H1 (cell line): ENCODE results near the gene UBE2D4. TPM values are rescaled to one million over a fixed set of nuclear protein-coding genes. Genes with fewer than 3 reads are reported as not detected.

Experiments used
- CTCF ChIA-PET: fragments of 300-600 bp; sonication (Branson Sonifier 250); formaldehyde crosslinking; loops from one replicate; lab custom pipeline; 2021; ENCODE audit not compliant: partially characterized antibody; lab: Charles Lee
- POLR2A ChIA-PET: fragments of 300-600 bp; sonication (Branson Sonifier 250); formaldehyde crosslinking; loops from one replicate; lab custom pipeline; 2021; ENCODE audit warnings: inconsistent platforms; ENCODE audit not compliant: partially characterized antibody; lab: Charles Lee
- DNase-seq, 2 experiments: peaks; one replicate each; pipeline versions ENCODE4 v3.0.0 to v3.0.0-alpha.2; 2010 to 2022; ENCODE audit warnings: low spot score in 2 of 2, low read depth in 1 of 2, mixed read lengths in 1 of 2
- FAIRE-seq: peaks from 2 replicates; lab custom pipeline; 2011; peaks lifted over from hg19 to GRCh38; lab: Jason Lieb, UNC
- H2AFZ ChIP-seq: 2 replicates; pipeline ENCODE4 v1.8.1; 2012; ENCODE audit warnings: low read length, inconsistent platforms
- H2AK5ac ChIP-seq: 2 replicates; pipeline ENCODE4 v1.6.1; 2013; ENCODE audit warnings: low read depth, low read length
- H2BK120ac ChIP-seq: replicated peaks from 2 replicates; pipeline ENCODE3; 2013; ENCODE audit warnings: low read depth, low read length, inconsistent platforms
- H2BK12ac ChIP-seq: 2 replicates; pipeline ENCODE4 v1.6.1; 2013; ENCODE audit warnings: low read depth, low read length
- H2BK15ac ChIP-seq: 2 replicates; pipeline ENCODE4 v1.6.1; 2013; ENCODE audit warnings: low read length
- H2BK20ac ChIP-seq: 2 replicates; pipeline ENCODE4 v1.6.1; 2013; ENCODE audit warnings: low read length
- H2BK5ac ChIP-seq: 2 replicates; pipeline ENCODE4 v1.6.1; 2013; ENCODE audit warnings: low read depth, low read length
- H3K14ac ChIP-seq: 2 replicates; pipeline ENCODE4 v1.6.1; 2013; ENCODE audit warnings: inconsistent platforms; ENCODE audit not compliant: insufficient read length
- H3K18ac ChIP-seq: 2 replicates; pipeline ENCODE4 v1.6.1; 2013; ENCODE audit warnings: low read length; ENCODE audit errors: extremely low read depth
- H3K23ac ChIP-seq: 2 replicates; pipeline ENCODE4 v1.6.1; 2013; ENCODE audit warnings: inconsistent platforms; ENCODE audit not compliant: insufficient read length
- H3K23me2 ChIP-seq: 2 replicates; pipeline ENCODE4 v1.6.1; 2013; ENCODE audit warnings: low read depth, low read length
- H3K27ac ChIP-seq: 2 replicates; pipeline ENCODE4 v1.6.1; 2011; ENCODE audit warnings: low read depth, low read length, inconsistent platforms
- H3K27me3 ChIP-seq, 4 experiments: replicated peaks in 1 of 4; 1 replicate in 1 of 4; 2 replicates in 3 of 4; pipeline versions ENCODE4 v1.6.1 to v1.8.1; 2011 to 2013; ENCODE audit warnings: low read length in 3 of 4, mild to moderate bottlenecking in 3 of 4, inconsistent platforms in 2 of 4, mixed read lengths in 2 of 4, moderate library complexity in 1 of 4; ENCODE audit not compliant: control insufficient read depth in 3 of 4, insufficient read depth in 3 of 4; ENCODE audit errors: extremely low read depth in 1 of 4
- H3K36me3 ChIP-seq, 4 experiments: 2 replicates each; pipeline versions ENCODE4 v1.6.1 to v1.8.1; 2011 to 2013; ENCODE audit warnings: mild to moderate bottlenecking in 4 of 4, low read length in 3 of 4, moderate library complexity in 2 of 4, control low read depth in 1 of 4, inconsistent platforms in 1 of 4; ENCODE audit not compliant: insufficient read depth in 4 of 4, control insufficient read depth in 2 of 4
- H3K4ac ChIP-seq: replicated peaks from 2 replicates; pipeline ENCODE3; 2013; ENCODE audit warnings: low read length, low read depth, mixed read lengths, inconsistent platforms; ENCODE audit not compliant: insufficient read length
- H3K4me1 ChIP-seq, 4 experiments: replicated peaks in 1 of 4; 1 replicate in 1 of 4; 2 replicates in 3 of 4; pipeline versions ENCODE4 v1.6.1 to v1.8.1; 2011 to 2013; ENCODE audit warnings: low read length in 3 of 4, inconsistent platforms in 2 of 4, mixed read lengths in 1 of 4; ENCODE audit not compliant: insufficient read depth in 4 of 4, control insufficient read depth in 3 of 4
- H3K4me2 ChIP-seq, 2 experiments: 2 replicates each; pipeline versions ENCODE4 v1.6.1 to v1.8.1; 2011 to 2013; ENCODE audit warnings: low read depth in 2 of 2, low read length in 2 of 2, control low read depth in 1 of 2, inconsistent platforms in 1 of 2, mild to moderate bottlenecking in 1 of 2; ENCODE audit not compliant: insufficient read depth in 1 of 2
- H3K4me3 ChIP-seq, 4 experiments: fragments of 200-600, 300-600 bp in 1 of 4; sonication (generic), shearing (Covaris generic), sonication (Bioruptor Twin) in 1 of 4; 2 replicates each; pipeline versions ENCODE4 v1.5.1 to v1.8.1; 2011 to 2016; ENCODE audit warnings: low read length in 4 of 4, low read depth in 3 of 4, control low read depth in 2 of 4, inconsistent platforms in 2 of 4, mild to moderate bottlenecking in 2 of 4, mixed read lengths in 1 of 4, moderate library complexity in 1 of 4; ENCODE audit not compliant: insufficient read depth in 2 of 4; ENCODE audit errors: extremely low read depth in 1 of 4
- H3K56ac ChIP-seq: replicated peaks from 2 replicates; pipeline ENCODE3; 2013; ENCODE audit warnings: low read depth, mild to moderate bottlenecking, mixed read lengths, low read length, inconsistent platforms; ENCODE audit not compliant: insufficient read length
- H3K79me1 ChIP-seq: 2 replicates; pipeline ENCODE4 v1.6.1; 2013; ENCODE audit warnings: low read depth, low read length, control low read depth
- H3K79me2 ChIP-seq, 2 experiments: 2 replicates each; pipeline versions ENCODE4 v1.6.1 to v1.8.1; 2012 to 2013; ENCODE audit warnings: low read length in 2 of 2, mild to moderate bottlenecking in 2 of 2, inconsistent platforms in 1 of 2; ENCODE audit not compliant: insufficient read depth in 2 of 2, control insufficient read depth in 1 of 2
- H3K9ac ChIP-seq, 4 experiments: replicated peaks in 1 of 4; 1 replicate in 1 of 4; 2 replicates in 3 of 4; pipeline versions ENCODE4 v1.6.1 to v1.8.1; 2011 to 2013; ENCODE audit warnings: low read depth in 3 of 4, low read length in 3 of 4, control low read depth in 2 of 4, mild to moderate bottlenecking in 2 of 4, moderate library complexity in 2 of 4, inconsistent platforms in 1 of 4; ENCODE audit errors: extremely low read depth in 1 of 4
- H3K9me3 ChIP-seq, 2 experiments: 2 replicates each; pipeline versions ENCODE4 v1.6.1 to v1.8.1; 2012 to 2013; ENCODE audit warnings: mild to moderate bottlenecking in 2 of 2, moderate library complexity in 2 of 2, control low read depth in 1 of 2, inconsistent platforms in 1 of 2, low read depth in 1 of 2, low read length in 1 of 2, mixed read lengths in 1 of 2; ENCODE audit not compliant: insufficient read depth in 2 of 2
- H4K20me1 ChIP-seq, 2 experiments: replicated peaks in 1 of 2; 2 replicates each; pipeline versions ENCODE3 to v1.8.1; 2011 to 2013; ENCODE audit warnings: inconsistent platforms in 2 of 2, low read length in 2 of 2, mild to moderate bottlenecking in 1 of 2; ENCODE audit not compliant: insufficient read depth in 2 of 2, control insufficient read depth in 1 of 2
- H4K5ac ChIP-seq: 2 replicates; pipeline ENCODE4 v1.6.1; 2013; ENCODE audit warnings: low read length, low read depth, mixed read lengths, inconsistent platforms; ENCODE audit not compliant: insufficient read length
- H4K8ac ChIP-seq: 2 replicates; pipeline ENCODE4 v1.8.0; 2013; ENCODE audit warnings: mild to moderate bottlenecking, moderate library complexity, low read length, inconsistent platforms; ENCODE audit not compliant: insufficient read depth; ENCODE audit errors: extremely low read depth
- H4K91ac ChIP-seq: replicated peaks from 2 replicates; pipeline ENCODE3; 2013; ENCODE audit warnings: low read length, mixed read lengths, inconsistent platforms; ENCODE audit not compliant: insufficient read length
- CHD2 ChIP-seq: IDR thresholded peaks from 2 replicates; pipeline ENCODE4 v1.6.1; 2012; ENCODE audit warnings: low read length, improper control_type of control experiment
- CTBP2 ChIP-seq: IDR thresholded peaks from 2 replicates; pipeline ENCODE4 v1.7.0; 2011; ENCODE audit warnings: borderline replicate concordance, mild to moderate bottlenecking, moderate library complexity, mixed read lengths, low read length; ENCODE audit not compliant: insufficient read depth, insufficient read length
- EP300 ChIP-seq, 2 experiments: IDR thresholded peaks; 1 replicate in 1 of 2; 2 replicates in 1 of 2; pipeline ENCODE4 v1.6.1; 2011 to 2012; ENCODE audit warnings: low read depth in 2 of 2, low read length in 2 of 2, mild to moderate bottlenecking in 2 of 2, borderline replicate concordance in 1 of 2, inconsistent platforms in 1 of 2, moderate library complexity in 1 of 2
- GTF2F1 ChIP-seq: IDR thresholded peaks from 2 replicates; pipeline ENCODE4 v1.6.1; 2012; ENCODE audit warnings: low read depth, low read length, improper control_type of control experiment, borderline replicate concordance
- HDAC2 ChIP-seq, 2 experiments: fragments of 300-600 bp in 1 of 2; sonication (generic) in 1 of 2; IDR thresholded peaks; 2 replicates each; pipeline ENCODE4 v1.6.1; 2011 to 2012; ENCODE audit warnings: low read depth in 2 of 2, low read length in 2 of 2, mild to moderate bottlenecking in 2 of 2, moderate library complexity in 2 of 2, borderline replicate concordance in 1 of 2, inconsistent platforms in 1 of 2
- KDM5A ChIP-seq: fragments of 200-600 bp; IDR thresholded peaks from 2 replicates; pipeline ENCODE4 v1.7.1; 2012; ENCODE audit warnings: mild to moderate bottlenecking, low read length, inconsistent platforms, mixed read lengths
- NANOG ChIP-seq: IDR thresholded peaks from 2 replicates; pipeline ENCODE4 v1.6.1; 2011; ENCODE audit warnings: low read length, low read depth, mild to moderate bottlenecking, inconsistent platforms; ENCODE audit not compliant: insufficient read depth, poor library complexity, severe bottlenecking
- POLR2A ChIP-seq, 2 experiments: IDR thresholded peaks; 1 replicate in 1 of 2; 2 replicates in 1 of 2; pipeline ENCODE4 v1.6.1; 2011; ENCODE audit warnings: low read depth in 2 of 2, low read length in 2 of 2, mild to moderate bottlenecking in 2 of 2; ENCODE audit errors: control extremely low read depth in 1 of 2
- RAD21 ChIP-seq, 2 experiments: IDR thresholded peaks in 1 of 2; conservative IDR thresholded peaks in 1 of 2; 2 replicates each; pipeline ENCODE4 v1.6.1; 2011; ENCODE audit warnings: low read depth in 2 of 2, low read length in 2 of 2, improper control_type of control experiment in 1 of 2, inconsistent platforms in 1 of 2, mild to moderate bottlenecking in 1 of 2, moderate library complexity in 1 of 2
- RBBP5 ChIP-seq: IDR thresholded peaks from 2 replicates; pipeline ENCODE4 v1.7.1; 2012; ENCODE audit warnings: low read depth, mild to moderate bottlenecking, inconsistent platforms, low read length, moderate library complexity, borderline replicate concordance
- SAP30 ChIP-seq: fragments of 300-600 bp; sonication (generic); IDR thresholded peaks from 2 replicates; pipeline ENCODE4 v1.7.1; 2012; ENCODE audit warnings: low read length, moderate library complexity, mild to moderate bottlenecking, inconsistent platforms; ENCODE audit not compliant: insufficient read depth, insufficient replicate concordance
- SP1 ChIP-seq: IDR thresholded peaks from 2 replicates; pipeline ENCODE4 v1.6.1; 2011; ENCODE audit warnings: low read depth, low read length
- WGBS, 2 experiments: shearing (Covaris generic) in 1 of 2; methylation state at CpG; one replicate each; pipeline versions ENCODE4 v1.1.6 to v1.1.7; 2013 to 2015; ENCODE audit warnings: low lambda C conversion rate in 2 of 2, mixed read lengths in 2 of 2, inconsistent platforms in 1 of 2, low coverage in 1 of 2, missing lambda C conversion rate in 1 of 2; ENCODE audit not compliant: insufficient replicate concordance in 2 of 2, insufficient coverage in 1 of 2, insufficient read length in 1 of 2; ENCODE audit errors: extremely low coverage in 1 of 2, missing lambda C conversion rate in 1 of 2; 5-methylcytosine and 5-hydroxymethylcytosine counted together
- polyA plus RNA-seq, 7 experiments: library from polyadenylated mRNA; depleted of rRNA in 3 of 7; stranded (reverse) in 5 of 7; unstranded in 2 of 7; fragments of >200 nt in 5 of 7; fragments of 200-250 nt in 2 of 7; gene quantifications; 1 replicate in 5 of 7; 2 replicates in 1 of 7; 4 replicates in 1 of 7; pipeline versions ENCODE4 v1.2.1 to v1.2.3, GENCODE V29; 2011 to 2013; ENCODE audit warnings: missing spikeins in 2 of 7, mixed read lengths in 2 of 7
- total RNA-seq: library from RNA; stranded (reverse); fragmentation: NEBNext Ultra II Directional; extraction: Animal tissue kit (Norgen Biotek cat#: 25700); gene quantifications from 2 replicates; pipeline ENCODE4 v1.2.1, GENCODE V29; 2021

The UBE2D4 gene
- total and polyA plus RNA-seq, 2 of the 8 experiments (the other 6 are each of a cell fraction or from before 2014, with no cell fraction given), result 3.4 to 9.4 TPM

DNA sequence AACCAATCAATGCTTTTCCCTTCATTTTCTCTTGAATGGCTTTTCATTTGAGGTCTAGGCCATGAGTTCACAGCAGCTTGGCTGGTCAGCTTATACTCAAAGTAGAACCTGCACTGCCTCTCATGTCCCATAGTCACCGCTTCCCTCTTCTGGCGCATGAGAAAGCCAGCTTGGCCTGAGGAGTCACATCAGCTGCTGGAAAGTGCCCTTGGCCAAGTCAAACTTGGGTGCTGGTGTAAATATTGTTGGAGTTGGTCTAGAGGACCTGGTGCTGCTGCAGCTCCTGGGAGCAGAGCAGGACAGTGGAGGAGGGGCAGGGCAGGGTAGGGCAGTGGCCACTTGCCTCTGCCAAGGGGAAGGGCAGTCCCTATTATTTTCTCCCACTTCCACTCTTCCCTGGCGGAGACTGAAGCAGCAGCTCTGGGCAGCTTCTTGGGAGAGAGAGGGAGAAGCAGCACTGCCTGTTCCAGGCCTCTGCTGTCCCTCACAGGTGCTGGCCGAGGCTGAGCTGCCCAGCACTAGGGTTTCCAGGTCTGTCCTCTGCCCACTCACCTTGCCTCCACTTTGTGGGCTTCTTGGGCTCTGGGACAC is 12.8 kb downstream of the UBE2D4 start:
- no peak for FAIRE-seq
- no peak overlapping the region for H2BK15ac ChIP-seq
- no peak overlapping the region for H2BK20ac ChIP-seq
- H3K4me1 ChIP-seq, result peaks cover 0 to 2% (median 0%) of the 10 kb centered on the region in 4 experiments; a peak in 1 of 7 replicates
- no peak for DNase-seq
- no peak overlapping the region for H3K9ac ChIP-seq
- H2BK5ac ChIP-seq, result no peak overlapping the region
- ChIA-PET POLR2A (interaction anchor here (1.4 kb wide), 1 partner anchor 13 kb away, joined by 4 read pairs; the partner anchor contains the start of gene UBE2D4), CTCF (interaction anchor here (0.6 to 1.8 kb wide), 4 partner anchors 9 to 138 kb away, joined by 3 to 8 read pairs (median 4); no protein-coding TSS in a partner anchor)
- H3K9me3 ChIP-seq, result no peaks in the 10 kb centered on the region
- H3K27me3 ChIP-seq, result no peaks in the 10 kb centered on the region; a peak in 1 of 7 replicates
- H3K23ac ChIP-seq, result no peak overlapping the region
- no peak overlapping the region for H3K4me2 ChIP-seq
- H2AK5ac ChIP-seq, result no peak overlapping the region
- no peak overlapping the region for H2AFZ ChIP-seq
- no peak overlapping the region for H3K56ac ChIP-seq
- H3K79me1 ChIP-seq, result no peaks in the 10 kb centered on the region
- H4K8ac ChIP-seq, result no peak overlapping the region
- no peak overlapping the region for H4K5ac ChIP-seq
- no peak overlapping the region for H3K14ac ChIP-seq
- H2BK120ac ChIP-seq, result no peak overlapping the region
- H2BK12ac ChIP-seq, result no peak overlapping the region
- H3K18ac ChIP-seq, result no peak overlapping the region
- no peak overlapping the region for H3K27ac ChIP-seq
- WGBS, 2 experiments, result 81% methylated on average over 4 of the region's 4 CpGs; no CpG with 5 or more reads in 1 of the 2 experiments
- no peaks in the 10 kb centered on the region for H3K23me2 ChIP-seq
- no peak overlapping the region for H3K4me3 ChIP-seq
- H4K20me1 ChIP-seq, result no peaks in the 10 kb centered on the region
- no peaks in the 10 kb centered on the region for H3K36me3 ChIP-seq
- no peak overlapping the region for H3K4ac ChIP-seq
- H3K79me2 ChIP-seq, result no peaks in the 10 kb centered on the region
- H4K91ac ChIP-seq, result no peak overlapping the region
- TF ChIP-seq CHD2, result no peak
- no peak for TF ChIP-seq RBBP5
- no peak for TF ChIP-seq POLR2A (IDR thresholded peaks at IDR 0.05; ENCODE audit: control extremely low read depth in 1 of 2, low read depth in 2 of 2, low read length in 2 of 2)
- no peak for TF ChIP-seq RAD21 (IDR thresholded peaks at IDR 0.05 in 1 of 2, conservative IDR thresholded peaks at IDR 0.05 in 1 of 2; ENCODE audit: low read depth in 2 of 2, low read length in 2 of 2)
- no peak for TF ChIP-seq HDAC2 (IDR thresholded peaks at IDR 0.05; ENCODE audit: borderline replicate concordance in 1 of 2, low read depth in 2 of 2, low read length in 2 of 2)
- no peak for TF ChIP-seq EP300 (IDR thresholded peaks at IDR 0.05; ENCODE audit: borderline replicate concordance in 1 of 2, low read depth in 2 of 2, low read length in 2 of 2)
- no peak for TF ChIP-seq SP1
- TF ChIP-seq CTBP2, result no peak
- no peak for TF ChIP-seq GTF2F1
- TF ChIP-seq KDM5A, result no peak
- no peak for TF ChIP-seq SAP30
- TF ChIP-seq NANOG, result no peak
